Activated effector memory CD4-positive, alpha-beta T cell treated with Interleukin-2 at 50 U/mL for 16 hours (primary cell): ENCODE data around the gene RRAS2.
"Not testable (repeated sequence)": the region's sequence is repeated elsewhere in the genome, so short reads cannot be mapped to it uniquely, and the experiment has no call there.

ENCODE experiments used
- DNase-seq: peaks from one replicate; pipeline ENCODE4 v3.0.0-alpha.2; 2020

The RRAS2 gene

GRCh38 chr11:14370496-14370895, 11.5 kb upstream of the RRAS2 start:
- no peak for DNase-seq

- no peak for DNase-seq
Observed at GRCh38 chr11:14369598-14369997, 10.6 kb upstream of the RRAS2 start.

GRCh38 chr11:14366936-14367335, 8.0 kb upstream of the RRAS2 start:
- no peak for DNase-seq

- DNase-seq, result no peak
Observed at GRCh38 chr11:14364322-14364721, 5.3 kb upstream of the RRAS2 start.

GRCh38 chr11:14362611-14363010, 3.6 kb upstream of the RRAS2 start:
- no peak for DNase-seq

GRCh38 chr11:14361951-14362350, 3.0 kb upstream of the RRAS2 start:
- DNase-seq, result no peak

GRCh38 chr11:14360976-14361375, 2.0 kb upstream of the RRAS2 start:
- no peak for DNase-seq

GRCh38 chr11:14359501-14360031, 583 bp upstream of the RRAS2 start:
- no peak for DNase-seq

- DNase-seq, result peak; percentile 10
Observed at GRCh38 chr11:14357881-14358728, 878 bp downstream of the RRAS2 start.

GRCh38 chr11:14356342-14356741, 2.6 kb downstream of the RRAS2 start:
- no peak for DNase-seq

GRCh38 chr11:14354604-14355003, 4.4 kb downstream of the RRAS2 start:
- not testable (repeated sequence) for DNase-seq

- DNase-seq, result no peak
Observed at GRCh38 chr11:14350716-14351238, 8.2 kb downstream of the RRAS2 start.

GRCh38 chr11:14350215-14350614, 8.8 kb downstream of the RRAS2 start:
- DNase-seq, result no peak

- DNase-seq, result no peak
Observed at GRCh38 chr11:14347991-14348390, 11.0 kb downstream of the RRAS2 start.

GRCh38 chr11:14347494-14347893, 11.5 kb downstream of the RRAS2 start:
- DNase-seq, result no peak

GRCh38 chr11:14346303-14346955, 12.6 kb downstream of the RRAS2 start:
- no peak for DNase-seq

GRCh38 chr11:14345668-14346067, 13.3 kb downstream of the RRAS2 start:
- DNase-seq, result no peak

GRCh38 chr11:14345016-14345415, 14.0 kb downstream of the RRAS2 start:
- DNase-seq, result not testable (repeated sequence)

GRCh38 chr11:14342906-14343305, 16.1 kb downstream of the RRAS2 start:
- DNase-seq, result no peak

GRCh38 chr11:14341968-14342367, 17.0 kb downstream of the RRAS2 start:
- no peak for DNase-seq

GRCh38 chr11:14340721-14341120, 18.3 kb downstream of the RRAS2 start:
- DNase-seq, result no peak

- no peak for DNase-seq
Observed at GRCh38 chr11:14339356-14339755, 19.6 kb downstream of the RRAS2 start.

- DNase-seq, result no peak
Observed at GRCh38 chr11:14336507-14337503, 22.2 kb downstream of the RRAS2 start.
